ENCODE measurements around the gene WNT7B. TPM values are rescaled to one million over a fixed set of nuclear protein-coding genes. Genes with fewer than 3 reads are reported as not detected.

The WNT7B gene
- total and polyA plus RNA-seq, 7 donors, result not detected

DNA sequence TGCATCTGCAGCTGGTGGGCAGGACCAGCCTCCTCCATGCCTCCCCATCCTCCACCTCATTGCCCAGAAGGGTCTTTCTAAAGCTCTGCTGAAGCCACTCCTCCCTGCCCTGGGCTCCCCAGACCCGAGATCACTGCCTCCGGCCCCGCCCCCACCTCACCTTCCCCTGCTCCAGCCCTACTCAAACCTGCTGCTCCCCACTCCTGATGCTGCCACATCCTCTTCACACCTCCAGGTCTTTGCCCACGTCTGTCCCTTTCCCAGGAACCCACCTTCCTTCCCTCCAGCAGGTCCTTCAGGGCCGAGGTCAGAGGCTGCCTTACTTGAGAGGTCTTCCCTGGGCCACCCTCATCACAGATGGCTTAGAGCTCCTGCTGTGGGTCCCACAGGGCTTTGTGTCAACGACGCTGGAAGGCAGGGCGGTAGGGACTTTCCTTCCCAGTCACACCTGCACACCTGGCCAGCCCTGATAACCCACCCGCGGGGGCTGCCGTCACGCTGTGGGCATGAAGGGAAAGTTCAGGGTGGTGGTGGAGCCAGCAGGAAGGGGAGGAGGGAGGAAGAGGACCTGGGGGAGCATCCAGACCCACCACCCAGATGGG, 11.9 kb downstream of the WNT7B start:
- H3K27me3 ChIP-seq, result peaks cover under 1 to 42% (median 28%) of the 10 kb centered on the region in 3 donors
- 38 to 57% methylated on average over 12 of the region's 12 CpGs for WGBS, 2 donors

DNA sequence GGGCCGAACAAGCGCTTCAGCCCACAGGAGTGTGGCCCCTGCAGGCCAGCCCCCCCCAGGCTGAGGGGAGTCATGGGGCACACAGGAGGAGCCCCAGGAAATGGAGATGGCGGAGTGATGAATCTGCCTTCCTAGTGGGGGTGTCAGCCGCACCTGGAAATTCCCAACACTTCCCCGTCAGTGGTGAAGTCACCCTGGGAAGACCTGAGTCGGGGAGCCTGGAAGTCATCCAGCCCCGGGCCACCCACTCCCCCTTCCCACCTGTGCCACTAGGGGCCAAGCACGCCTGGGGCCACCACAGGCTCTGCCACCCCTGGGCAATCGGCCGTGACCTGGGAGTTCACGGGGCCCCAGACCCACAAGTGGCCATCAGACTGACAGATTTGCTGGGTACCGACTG, 12.6 kb downstream of the WNT7B start:
- no peak overlapping the region for H3K27ac ChIP-seq
- H3K27me3 ChIP-seq, result peaks cover 0 to 36% (median 22%) of the 10 kb centered on the region in 3 donors
- H3K36me3 ChIP-seq, result no peaks in the 10 kb centered on the region
- WGBS, 2 donors, result 77 to 83% methylated on average over 12 of the region's 12 CpGs
- DNase-seq, result no peak
- intact Hi-C loops (cut with DNase I), result no loop called here
- TF ChIP-seq, protein P1, sequence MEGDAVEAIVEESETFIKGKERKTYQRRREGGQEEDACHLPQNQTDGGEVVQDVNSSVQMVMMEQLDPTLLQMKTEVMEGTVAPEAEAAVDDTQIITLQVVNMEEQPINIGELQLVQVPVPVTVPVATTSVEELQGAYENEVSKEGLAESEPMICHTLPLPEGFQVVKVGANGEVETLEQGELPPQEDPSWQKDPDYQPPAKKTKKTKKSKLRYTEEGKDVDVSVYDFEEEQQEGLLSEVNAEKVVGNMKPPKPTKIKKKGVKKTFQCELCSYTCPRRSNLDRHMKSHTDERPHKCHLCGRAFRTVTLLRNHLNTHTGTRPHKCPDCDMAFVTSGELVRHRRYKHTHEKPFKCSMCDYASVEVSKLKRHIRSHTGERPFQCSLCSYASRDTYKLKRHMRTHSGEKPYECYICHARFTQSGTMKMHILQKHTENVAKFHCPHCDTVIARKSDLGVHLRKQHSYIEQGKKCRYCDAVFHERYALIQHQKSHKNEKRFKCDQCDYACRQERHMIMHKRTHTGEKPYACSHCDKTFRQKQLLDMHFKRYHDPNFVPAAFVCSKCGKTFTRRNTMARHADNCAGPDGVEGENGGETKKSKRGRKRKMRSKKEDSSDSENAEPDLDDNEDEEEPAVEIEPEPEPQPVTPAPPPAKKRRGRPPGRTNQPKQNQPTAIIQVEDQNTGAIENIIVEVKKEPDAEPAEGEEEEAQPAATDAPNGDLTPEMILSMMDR (IDR thresholded peaks at IDR 0.05), result no peak
- TF ChIP-seq POLR2AphosphoS5 (IDR thresholded peaks at IDR 0.05) (no peak), EP300 (IDR thresholded peaks at IDR 0.05) (no peak), POLR2A (IDR thresholded peaks at IDR 0.05) (no peak)
- H3K4me1 ChIP-seq, result no peaks in the 10 kb centered on the region
- no peak overlapping the region for H3K4me3 ChIP-seq
- H3K9me3 ChIP-seq, result no peaks in the 10 kb centered on the region

More for the DNA sequence above, 11.9 kb downstream of the WNT7B start:
- intact Hi-C loops (cut with DNase I), result no loop called here
- H3K4me3 ChIP-seq, result no peak overlapping the region
- no peak for DNase-seq
- no peaks in the 10 kb centered on the region for H3K4me1 ChIP-seq
- no peaks in the 10 kb centered on the region for H3K36me3 ChIP-seq
- H3K27ac ChIP-seq, result no peak overlapping the region
- TF ChIP-seq POLR2A (IDR thresholded peaks at IDR 0.05) (no peak), POLR2AphosphoS5 (IDR thresholded peaks at IDR 0.05) (no peak), EP300 (IDR thresholded peaks at IDR 0.05) (no peak)
- TF ChIP-seq, protein P1 (IDR thresholded peaks at IDR 0.05), result no peak
- H3K9me3 ChIP-seq, result no peaks in the 10 kb centered on the region

DNA sequence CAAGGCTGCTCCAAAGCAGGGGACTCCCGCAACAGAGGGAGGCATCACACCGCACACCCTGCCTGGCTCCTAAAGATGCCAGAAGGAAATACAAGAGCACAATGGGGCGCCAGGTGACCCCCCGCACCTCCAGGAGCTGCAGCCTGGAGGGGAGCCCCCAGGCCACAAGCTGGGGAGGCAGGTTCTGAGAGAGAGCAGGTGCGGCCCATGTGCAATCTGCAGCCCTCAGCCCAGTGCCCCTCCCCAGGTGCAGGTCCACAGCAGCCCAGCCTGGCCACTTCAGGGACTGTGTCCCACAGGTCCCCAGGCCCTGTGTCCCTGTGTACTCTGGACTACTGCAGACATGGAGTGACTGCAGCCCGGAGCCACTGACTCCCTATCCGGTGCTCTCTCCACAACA, 13.1 kb downstream of the WNT7B start:
- intact Hi-C loops (cut with DNase I), result no loop called here
- no peak for TF ChIP-seq POLR2AphosphoS5 (IDR thresholded peaks at IDR 0.05)
- TF ChIP-seq POLR2A (IDR thresholded peaks at IDR 0.05), result no peak
- TF ChIP-seq, protein P1 (IDR thresholded peaks at IDR 0.05), result no peak
- no peak for TF ChIP-seq EP300 (IDR thresholded peaks at IDR 0.05)
- peaks cover 0 to 30% (median 16%) of the 10 kb centered on the region in 3 donors for H3K27me3 ChIP-seq

DNA sequence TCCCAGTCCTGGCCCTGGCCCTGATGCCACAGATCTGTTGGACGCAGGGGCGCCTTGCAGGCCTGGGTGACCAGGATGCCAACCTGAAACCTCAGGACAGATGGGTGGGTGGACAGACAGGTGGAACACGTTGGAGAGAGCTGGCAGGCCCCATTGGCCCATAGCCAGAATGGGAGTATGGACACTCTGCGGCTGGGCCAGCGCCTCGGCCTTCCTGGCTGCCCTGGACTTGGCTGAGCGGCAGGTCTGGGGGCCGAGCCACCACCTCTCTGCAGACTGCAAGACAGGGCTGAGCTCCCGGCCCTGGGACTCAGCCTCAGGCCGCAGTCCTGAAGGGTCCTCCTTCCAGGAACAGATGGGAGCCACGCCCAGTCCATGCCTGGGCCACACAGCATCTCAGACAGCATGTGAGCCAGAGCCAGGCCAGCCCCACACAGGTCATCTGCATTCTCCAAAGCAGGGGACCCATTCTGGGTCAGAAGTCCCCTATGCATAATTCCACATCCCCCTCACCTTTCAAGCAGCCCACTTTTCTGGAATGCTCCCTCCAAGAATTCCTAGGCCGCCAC, 14.1 kb downstream of the WNT7B start:
- Histone ChIP-seq H3K4me3 (no peak overlapping the region), H3K9me3 (no peaks in the 10 kb centered on the region), H3K4me1 (no peaks in the 10 kb centered on the region), H3K27me3 (peaks cover 0 to 21% (median 6%) of the 10 kb centered on the region in 3 donors), H3K27ac (no peak overlapping the region), H3K36me3 (no peaks in the 10 kb centered on the region)
- intact Hi-C loops (cut with DNase I), result no loop called here
- TF ChIP-seq, protein P1 (IDR thresholded peaks at IDR 0.05), result no peak
- TF ChIP-seq POLR2A (IDR thresholded peaks at IDR 0.05), result no peak
- TF ChIP-seq EP300 (IDR thresholded peaks at IDR 0.05), result no peak
- TF ChIP-seq POLR2AphosphoS5 (IDR thresholded peaks at IDR 0.05), result no peak
- WGBS, 2 donors, result 61 to 78% methylated on average over 12 of the region's 12 CpGs
- DNase-seq, result no peak

More for the DNA sequence above, 13.1 kb downstream of the WNT7B start:
- H3K27ac ChIP-seq, result no peak overlapping the region
- no peaks in the 10 kb centered on the region for H3K9me3 ChIP-seq
- H3K36me3 ChIP-seq, result no peaks in the 10 kb centered on the region
- H3K4me1 ChIP-seq, result no peaks in the 10 kb centered on the region
- no peak overlapping the region for H3K4me3 ChIP-seq
- WGBS, 2 donors, result 79 to 82% methylated on average over 7 of the region's 7 CpGs
- no peak for DNase-seq

DNA sequence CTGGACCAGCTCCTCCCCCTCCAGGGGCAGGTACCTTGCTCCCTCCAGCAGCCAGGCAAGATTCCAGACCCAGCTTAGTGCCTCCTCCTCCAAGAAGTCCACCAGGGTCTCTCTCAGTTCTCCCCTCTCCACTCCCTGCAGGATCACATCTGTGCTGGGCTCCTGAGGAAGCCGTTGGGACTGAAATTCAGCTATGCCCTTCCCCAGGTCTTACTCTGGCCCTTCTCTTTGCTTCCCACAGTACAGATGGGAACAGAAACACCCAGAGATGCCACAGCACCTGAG, 14.6 kb downstream of the WNT7B start:
- no peaks in the 10 kb centered on the region for H3K36me3 ChIP-seq
- TF ChIP-seq POLR2A (IDR thresholded peaks at IDR 0.05), result no peak
- TF ChIP-seq EP300 (IDR thresholded peaks at IDR 0.05), result no peak
- no peak for TF ChIP-seq POLR2AphosphoS5 (IDR thresholded peaks at IDR 0.05)
- TF ChIP-seq, protein P1 (IDR thresholded peaks at IDR 0.05), result no peak
- H3K27me3 ChIP-seq, result peaks cover 0 to 16% (median 2%) of the 10 kb centered on the region in 3 donors
- H3K4me1 ChIP-seq, result no peaks in the 10 kb centered on the region
- H3K9me3 ChIP-seq, result no peaks in the 10 kb centered on the region
- intact Hi-C loops (cut with DNase I), result no loop called here
- H3K27ac ChIP-seq, result no peak overlapping the region
- 60 to 84% methylated on average over 1 of the region's 1 CpG for WGBS, 2 donors
- no peak overlapping the region for H3K4me3 ChIP-seq
- DNase-seq, result no peak
